Lower lobe of right lung (tissue), 2 donors: Measurements from ENCODE around the gene GLDN. TPM values are rescaled to one million over a fixed set of nuclear protein-coding genes. Genes with fewer than 3 reads are reported as not detected.
A peak's percentile ranks its signal among the peaks of the same experiment; 100 is the strongest.

Experiments used
- ATAC-seq, 2 donors: fragments of 200-7000 bp; cut with Tn5 transposase; one replicate each; pipeline ENCODE4 v1.9.1; 2020 to 2022; ENCODE audit warnings: mild to moderate bottlenecking in 2 of 2, moderate library complexity in 2 of 2
- DNase-seq: peaks from one replicate; pipeline ENCODE4 v3.0.0-alpha.2; 2020
- H3K27ac ChIP-seq: fragments of 200-600 bp; one replicate; pipeline ENCODE4 v1.8.0; 2022
- H3K27me3 ChIP-seq: fragments of 200-600 bp; one replicate; pipeline ENCODE4 v1.8.0; 2022; ENCODE audit warnings: low read depth
- H3K36me3 ChIP-seq: fragments of 200-600 bp; one replicate; pipeline ENCODE4 v1.8.0; 2022; ENCODE audit warnings: mild to moderate bottlenecking
- H3K4me1 ChIP-seq: fragments of 200-600 bp; one replicate; pipeline ENCODE4 v1.8.0; 2022
- H3K4me3 ChIP-seq: fragments of 200-600 bp; one replicate; pipeline ENCODE4 v1.8.0; 2022; ENCODE audit warnings: mild to moderate bottlenecking
- H3K9me3 ChIP-seq: fragments of 200-600 bp; one replicate; pipeline ENCODE4 v1.8.0; 2022
- intact Hi-C: fragments of 100-400 bp; cut with DNase I; formaldehyde crosslinking; loops from one replicate; pipeline ENCODE4 v1.11.0; 2022
- microRNA-seq: library from miRNA; unstranded; fragments of <30 nt; microRNA quantifications from one replicate; pipeline ENCODE4 v1.2.0, GENCODE V29; 2020; ENCODE audit warnings: borderline number of aligned reads
- total RNA-seq: library from RNA; stranded (reverse); fragmentation: NEBNext Ultra II Directional; extraction: Animal tissue kit (Norgen Biotek cat#: 25700); gene quantifications from one replicate; pipeline ENCODE4 v1.2.1, GENCODE V29; 2021
- TF ChIP-seq, protein P1 (sequence below): fragments of 200-600 bp; IDR thresholded peaks from one replicate; pipeline ENCODE4 v1.8.0; 2022; ENCODE audit warnings: antibody characterized with exemption, mild to moderate bottlenecking
- donor health status: DM: no; HTN: yes; CAD: no; lungs with severe emphysema.

Gene GLDN
- total RNA-seq, 1 donor from 2014 or later = 34.5 TPM

DNA sequence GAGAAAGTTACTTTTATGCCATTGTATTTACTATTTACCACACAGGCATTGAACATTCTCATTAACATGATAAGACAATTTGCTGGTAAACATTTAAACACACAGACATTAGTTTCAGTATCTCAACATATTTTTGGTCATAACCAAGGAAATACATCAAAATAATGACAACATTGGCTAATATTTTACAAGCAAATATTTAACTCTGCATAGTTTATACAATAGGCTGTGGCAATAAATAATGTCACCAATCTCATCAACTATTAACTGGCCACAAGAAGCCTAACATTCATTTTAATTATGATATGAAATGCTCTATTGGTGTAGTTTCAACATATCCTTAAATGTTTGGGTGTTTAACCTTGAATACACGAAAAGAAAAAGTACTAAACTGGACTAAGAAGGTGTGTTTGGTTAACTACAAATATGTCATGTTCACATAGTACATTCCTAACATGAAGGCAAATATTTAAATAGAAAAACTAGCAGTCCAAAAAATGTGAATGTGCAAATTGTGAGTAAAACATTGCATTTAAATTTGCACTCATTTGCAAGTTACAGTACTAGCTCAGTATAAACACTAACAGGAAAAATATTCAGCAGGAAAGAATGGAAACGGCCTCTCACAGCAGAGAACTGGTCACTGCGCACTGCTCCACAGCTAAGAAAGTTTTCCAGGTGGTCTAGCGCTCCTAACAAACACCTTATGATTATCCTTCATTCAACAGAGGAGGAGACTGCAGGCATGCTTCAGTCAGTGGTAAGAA, 106.6 kb downstream of the GLDN start:
- Histone ChIP-seq H3K9me3 (no peaks in the 10 kb centered on the region), H3K4me1 (no peaks in the 10 kb centered on the region), H3K4me3 (no peak overlapping the region), H3K27ac (no peak overlapping the region), H3K36me3 (peaks cover 36% of the 10 kb centered on the region), H3K27me3 (no peaks in the 10 kb centered on the region)
- no peak for ATAC-seq
- DNase-seq = no peak
- intact Hi-C loops = no loop called here
- TF ChIP-seq, protein P1, sequence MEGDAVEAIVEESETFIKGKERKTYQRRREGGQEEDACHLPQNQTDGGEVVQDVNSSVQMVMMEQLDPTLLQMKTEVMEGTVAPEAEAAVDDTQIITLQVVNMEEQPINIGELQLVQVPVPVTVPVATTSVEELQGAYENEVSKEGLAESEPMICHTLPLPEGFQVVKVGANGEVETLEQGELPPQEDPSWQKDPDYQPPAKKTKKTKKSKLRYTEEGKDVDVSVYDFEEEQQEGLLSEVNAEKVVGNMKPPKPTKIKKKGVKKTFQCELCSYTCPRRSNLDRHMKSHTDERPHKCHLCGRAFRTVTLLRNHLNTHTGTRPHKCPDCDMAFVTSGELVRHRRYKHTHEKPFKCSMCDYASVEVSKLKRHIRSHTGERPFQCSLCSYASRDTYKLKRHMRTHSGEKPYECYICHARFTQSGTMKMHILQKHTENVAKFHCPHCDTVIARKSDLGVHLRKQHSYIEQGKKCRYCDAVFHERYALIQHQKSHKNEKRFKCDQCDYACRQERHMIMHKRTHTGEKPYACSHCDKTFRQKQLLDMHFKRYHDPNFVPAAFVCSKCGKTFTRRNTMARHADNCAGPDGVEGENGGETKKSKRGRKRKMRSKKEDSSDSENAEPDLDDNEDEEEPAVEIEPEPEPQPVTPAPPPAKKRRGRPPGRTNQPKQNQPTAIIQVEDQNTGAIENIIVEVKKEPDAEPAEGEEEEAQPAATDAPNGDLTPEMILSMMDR = no peak

DNA sequence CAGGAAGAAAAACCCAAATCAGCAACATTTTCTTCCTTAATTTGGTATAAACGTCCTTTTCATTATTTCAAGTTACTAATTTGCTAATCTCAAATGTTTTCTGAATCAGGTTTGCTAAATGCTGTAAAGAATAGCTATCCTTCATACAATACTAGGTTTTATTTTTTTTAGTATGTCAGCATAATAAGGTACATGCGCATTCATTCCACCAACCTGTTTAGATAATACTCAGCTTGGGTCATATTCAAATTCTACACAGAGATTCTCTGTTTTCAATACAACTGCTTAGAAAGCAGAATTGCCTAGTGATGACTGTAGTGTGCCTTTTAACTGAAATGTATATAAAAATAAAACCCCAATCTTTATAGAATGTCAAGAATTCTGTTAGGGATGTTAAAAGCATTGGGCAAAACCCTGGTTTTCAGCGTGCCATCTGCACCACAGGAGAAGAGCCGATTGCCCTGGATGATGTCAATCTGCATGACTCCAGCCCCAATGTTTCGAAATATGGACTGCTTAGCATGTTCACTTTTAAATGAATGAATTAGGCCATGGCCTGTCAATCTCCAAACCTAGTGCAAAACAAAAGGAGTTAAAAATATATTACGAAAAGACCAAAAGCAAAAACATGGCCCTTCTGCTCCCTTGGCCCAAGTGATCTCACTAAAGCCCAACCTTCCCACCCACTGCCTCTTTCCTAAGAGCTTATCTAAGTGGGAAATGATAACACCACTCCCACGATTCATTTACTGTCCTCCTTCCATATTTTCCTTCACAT, 107.4 kb downstream of the GLDN start:
- intact Hi-C loops = no loop called here
- no peaks in the 10 kb centered on the region for H3K9me3 ChIP-seq
- ATAC-seq (no peak), DNase-seq (no peak)
- H3K27me3 ChIP-seq = no peaks in the 10 kb centered on the region
- no peak overlapping the region for H3K27ac ChIP-seq
- peaks cover 40% of the 10 kb centered on the region for H3K36me3 ChIP-seq
- no peak overlapping the region for H3K4me3 ChIP-seq
- TF ChIP-seq, protein P1 = no peak
- H3K4me1 ChIP-seq = no peaks in the 10 kb centered on the region

DNA sequence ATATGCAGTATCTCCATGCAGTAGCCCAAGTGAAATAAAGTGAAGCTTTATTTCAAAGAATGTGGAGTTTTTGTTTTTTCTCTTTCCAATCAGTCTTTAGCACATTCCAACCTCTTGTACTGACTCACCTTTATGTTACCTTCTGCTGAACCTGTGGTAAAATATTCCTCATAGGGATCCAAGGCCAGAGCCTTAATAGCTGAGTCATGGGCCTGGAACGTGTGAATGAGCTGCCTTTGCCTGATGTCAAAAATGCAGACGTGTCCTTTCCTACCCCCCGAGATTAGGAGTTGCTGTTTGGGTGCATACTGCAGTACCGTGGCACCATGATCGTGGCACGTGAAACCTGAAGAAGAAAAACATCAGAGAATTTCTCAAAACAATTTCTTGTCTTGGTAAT, 108.5 kb downstream of the GLDN start:
- Histone ChIP-seq H3K27me3 (no peaks in the 10 kb centered on the region), H3K4me1 (no peaks in the 10 kb centered on the region), H3K9me3 (no peaks in the 10 kb centered on the region), H3K4me3 (no peak overlapping the region), H3K36me3 (peaks cover 46% of the 10 kb centered on the region), H3K27ac (no peak overlapping the region)
- intact Hi-C loops = no loop called here
- DNase-seq (no peak), ATAC-seq (peak in 1 of 2 donors; percentile 19)
- TF ChIP-seq, protein P1 = no peak

Small RNA genes lying within 50 kb of the gene (microRNA-seq; reads per million reads assigned to microRNA genes)
- gene MIR7973-1 = not detected
- not detected for gene MIR7973-2

Other genes starting within 250 kb of the GLDN start
- gene TNFAIP8L3, start 246.7 kb upstream of the GLDN start, total RNA-seq = 10.4 TPM
- 0.95 TPM for gene CYP19A1, start 3.1 kb upstream of the GLDN start, total RNA-seq